GM18520 (cell line): Measurements from ENCODE around the gene RSPO3.

Experiments
- ATAC-seq: cut with Tn5 transposase; IDR thresholded peaks from one replicate; pipeline ENCODE4 v1.9.1; 2021; ENCODE audit not compliant: unreplicated experiment

RSPO3 gene

GRCh38 chr6:127110712-127111111, 7.8 kb upstream of the RSPO3 start:
- ATAC-seq, result no peak

GRCh38 chr6:127111526-127111925, 6.9 kb upstream of the RSPO3 start:
- ATAC-seq, result no peak

GRCh38 chr6:127114214-127114760, 4.2 kb upstream of the RSPO3 start:
- ATAC-seq, result no peak

GRCh38 chr6:127115084-127115655, 3.3 kb upstream of the RSPO3 start:
- no peak for ATAC-seq

- no peak for ATAC-seq
These were observed 2.7 kb upstream of the RSPO3 start for GRCh38 chr6:127115746-127116145.

- ATAC-seq, result no peak
These were observed 533 bp upstream of the RSPO3 start for GRCh38 chr6:127117979-127118297.

- no peak for ATAC-seq
These were observed 891 bp downstream of the RSPO3 start for GRCh38 chr6:127119102-127120022.

GRCh38 chr6:127120023-127120786, 1.7 kb downstream of the RSPO3 start:
- ATAC-seq, result no peak

GRCh38 chr6:127120787-127121636, 2.5 kb downstream of the RSPO3 start:
- peak; percentile 85 for ATAC-seq

- ATAC-seq, result no peak
These were observed 3.1 kb downstream of the RSPO3 start for GRCh38 chr6:127121637-127121960.

GRCh38 chr6:127124172-127124571, 5.7 kb downstream of the RSPO3 start:
- ATAC-seq, result no peak

GRCh38 chr6:127124680-127125079, 6.2 kb downstream of the RSPO3 start:
- no peak for ATAC-seq

GRCh38 chr6:127128066-127128465, 9.6 kb downstream of the RSPO3 start:
- ATAC-seq, result no peak

GRCh38 chr6:127129251-127129650, 10.8 kb downstream of the RSPO3 start:
- ATAC-seq, result no peak

- ATAC-seq, result no peak
These were observed 12.8 kb downstream of the RSPO3 start for GRCh38 chr6:127131275-127131674.

- no peak for ATAC-seq
These were observed 13.4 kb downstream of the RSPO3 start for GRCh38 chr6:127131772-127132376.

GRCh38 chr6:127134136-127134535, 15.7 kb downstream of the RSPO3 start:
- no peak for ATAC-seq

- no peak for ATAC-seq
These were observed 18.3 kb downstream of the RSPO3 start for GRCh38 chr6:127136786-127137185.

- no peak for ATAC-seq
These were observed 28.5 kb downstream of the RSPO3 start for GRCh38 chr6:127146932-127147331.

GRCh38 chr6:127147534-127147933, 29.1 kb downstream of the RSPO3 start:
- ATAC-seq, result no peak
